IMR-90 (cell line): ENCODE results near the gene PEX26.

Source experiments
- BHLHE40 ChIP-seq: fragments of 150-350 bp; IDR thresholded peaks from 2 replicates; pipeline ENCODE4 v1.6.1; 2016; ENCODE audit warnings: mild to moderate bottlenecking, low read depth, low read length
- CEBPB ChIP-seq: IDR thresholded peaks from 2 replicates; pipeline ENCODE4 v1.6.1; 2012; ENCODE audit warnings: low read depth, low read length, improper control_type of control experiment
- CHD1 ChIP-seq: IDR thresholded peaks from 2 replicates; pipeline ENCODE4 v1.6.1; 2012; ENCODE audit warnings: low read depth, low read length, improper control_type of control experiment
- CTCF ChIP-seq: conservative IDR thresholded peaks from 2 replicates; pipeline ENCODE4 v1.5.1; 2012; ENCODE audit warnings: mild to moderate bottlenecking, low read depth, low read length, improper control_type of control experiment
- MAFK ChIP-seq: IDR thresholded peaks from 2 replicates; pipeline ENCODE4 v1.6.1; 2012; ENCODE audit warnings: low read depth, low read length, improper control_type of control experiment
- MXI1 ChIP-seq: IDR thresholded peaks from 2 replicates; pipeline ENCODE4 v1.6.1; 2012; ENCODE audit warnings: low read depth, mild to moderate bottlenecking, low read length, moderate library complexity, borderline replicate concordance
- NFE2L2 ChIP-seq: fragments of 150-350 bp; IDR thresholded peaks from 2 replicates; pipeline ENCODE4 v1.6.1; 2016; ENCODE audit warnings: low read depth, mild to moderate bottlenecking, low read length
- POLR2A ChIP-seq: IDR thresholded peaks from 2 replicates; pipeline ENCODE4 v1.6.1; 2012; ENCODE audit warnings: mild to moderate bottlenecking, low read depth, low read length
- RAD21 ChIP-seq: IDR thresholded peaks from 2 replicates; pipeline ENCODE4 v1.6.1; 2012; ENCODE audit warnings: low read length, improper control_type of control experiment
- RFX5 ChIP-seq: IDR thresholded peaks from 2 replicates; pipeline ENCODE4 v1.8.0; 2012; ENCODE audit warnings: low read depth, mild to moderate bottlenecking, low read length, moderate library complexity
- SMC3 ChIP-seq: fragments of 150-350 bp; IDR thresholded peaks from 2 replicates; pipeline ENCODE4 v1.6.1; 2016; ENCODE audit warnings: low read depth, mild to moderate bottlenecking, antibody characterized with exemption, low read length, moderate library complexity
- TF ChIP-seq, protein P1 (sequence below): fragments of 150-350 bp; IDR thresholded peaks from 2 replicates; pipeline ENCODE4 v1.6.1; 2017; ENCODE audit warnings: mild to moderate bottlenecking, antibody characterized with exemption, low read length, low read depth
- TF ChIP-seq, protein P2 (sequence below): fragments of 150-350 bp; IDR thresholded peaks from 2 replicates; pipeline ENCODE4 v1.6.1; 2016; ENCODE audit warnings: low read depth, mild to moderate bottlenecking, low read length, moderate library complexity, borderline replicate concordance

DNA sequence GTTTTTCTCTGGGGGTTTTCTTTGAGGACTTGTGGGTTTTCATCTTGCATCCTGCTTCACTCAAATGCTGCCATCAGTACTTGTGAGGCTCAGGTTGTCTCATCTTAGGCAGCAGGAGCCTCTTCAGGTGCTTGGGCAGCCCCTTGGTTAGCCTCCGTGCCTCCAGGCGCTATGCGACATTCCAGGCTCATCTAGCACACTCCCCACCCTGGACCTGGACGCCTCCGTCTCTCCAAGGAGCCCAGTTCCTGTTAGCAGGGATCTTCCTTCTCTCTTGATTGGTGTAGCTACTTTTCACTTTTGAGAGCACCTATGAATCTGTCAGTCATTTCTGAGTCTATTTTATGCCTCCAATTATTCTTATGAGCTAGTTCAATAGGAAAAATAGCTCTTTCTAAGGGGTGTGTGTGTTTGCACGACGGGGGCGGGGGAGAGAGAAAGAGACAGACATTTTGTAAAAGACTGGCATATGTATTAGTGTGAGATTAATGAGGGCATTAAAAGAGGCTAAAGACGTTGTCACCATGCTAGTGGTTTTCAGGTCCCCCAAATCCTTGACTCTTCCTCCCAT is 40.6 kb downstream of the PEX26 start:
- TF ChIP-seq POLR2A (no peak), CTCF (no peak), SMC3 (no peak), RAD21 (no peak), RFX5 (no peak), MAFK (no peak), BHLHE40 (no peak), MXI1 (no peak), CEBPB (no peak), NFE2L2 (no peak), CHD1 (no peak)
- TF ChIP-seq, protein P1, sequence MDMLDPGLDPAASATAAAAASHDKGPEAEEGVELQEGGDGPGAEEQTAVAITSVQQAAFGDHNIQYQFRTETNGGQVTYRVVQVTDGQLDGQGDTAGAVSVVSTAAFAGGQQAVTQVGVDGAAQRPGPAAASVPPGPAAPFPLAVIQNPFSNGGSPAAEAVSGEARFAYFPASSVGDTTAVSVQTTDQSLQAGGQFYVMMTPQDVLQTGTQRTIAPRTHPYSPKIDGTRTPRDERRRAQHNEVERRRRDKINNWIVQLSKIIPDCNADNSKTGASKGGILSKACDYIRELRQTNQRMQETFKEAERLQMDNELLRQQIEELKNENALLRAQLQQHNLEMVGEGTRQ, result no peak
- TF ChIP-seq, protein P2, sequence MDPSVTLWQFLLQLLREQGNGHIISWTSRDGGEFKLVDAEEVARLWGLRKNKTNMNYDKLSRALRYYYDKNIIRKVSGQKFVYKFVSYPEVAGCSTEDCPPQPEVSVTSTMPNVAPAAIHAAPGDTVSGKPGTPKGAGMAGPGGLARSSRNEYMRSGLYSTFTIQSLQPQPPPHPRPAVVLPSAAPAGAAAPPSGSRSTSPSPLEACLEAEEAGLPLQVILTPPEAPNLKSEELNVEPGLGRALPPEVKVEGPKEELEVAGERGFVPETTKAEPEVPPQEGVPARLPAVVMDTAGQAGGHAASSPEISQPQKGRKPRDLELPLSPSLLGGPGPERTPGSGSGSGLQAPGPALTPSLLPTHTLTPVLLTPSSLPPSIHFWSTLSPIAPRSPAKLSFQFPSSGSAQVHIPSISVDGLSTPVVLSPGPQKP, result no peak
